GM23338 (cell line): ENCODE results near the gene TLR9. TPM values are rescaled to one million over a fixed set of nuclear protein-coding genes. Genes with fewer than 3 reads are reported as not detected.
A peak's percentile ranks its signal among the peaks of the same experiment; 100 is the strongest.

Experiments
- ATAC-seq: fragments of 200-7000 bp; cut with Tn5 transposase; 3 replicates; pipeline ENCODE4 v1.9.1; 2020
- DNase-seq: peaks from one replicate; pipeline ENCODE4 v3.0.0-alpha.2; 2015; ENCODE audit warnings: low spot score
- H2AFZ ChIP-seq: fragments of 200-600 bp; sonication (generic); 2 replicates; pipeline ENCODE4 v1.8.0; 2016; ENCODE audit warnings: antibody characterized with exemption, mild to moderate bottlenecking, moderate library complexity
- H3F3A ChIP-seq: fragments of 200-600 bp; sonication (generic); replicated peaks from 2 replicates; pipeline ENCODE4 v1.8.0; 2017; ENCODE audit warnings: antibody characterized with exemption, mixed run types, low read depth
- H3K27ac ChIP-seq: fragments of 200-600 bp; sonication (generic); 2 replicates; pipeline ENCODE4 v1.6.1; 2016; ENCODE audit warnings: low read depth
- H3K27me3 ChIP-seq: fragments of 200-600 bp; sonication (generic); 2 replicates; pipeline ENCODE4 v1.8.0; 2016; ENCODE audit warnings: mild to moderate bottlenecking, mixed run types, moderate library complexity; ENCODE audit not compliant: insufficient read depth
- H3K36me3 ChIP-seq: fragments of 200-600 bp; sonication (generic); 2 replicates; pipeline ENCODE4 v1.8.0; 2016; ENCODE audit warnings: mild to moderate bottlenecking; ENCODE audit not compliant: insufficient read depth
- H3K4me1 ChIP-seq: fragments of 200-600 bp; sonication (generic); 2 replicates; pipeline ENCODE4 v1.8.0; 2016; ENCODE audit warnings: mild to moderate bottlenecking, moderate library complexity; ENCODE audit not compliant: insufficient read depth
- H3K4me2 ChIP-seq: fragments of 200-600 bp; sonication (generic); 2 replicates; pipeline ENCODE4 v1.7.1; 2017; ENCODE audit warnings: mixed run types
- H3K4me3 ChIP-seq: fragments of 200-600 bp; sonication (generic); 2 replicates; pipeline ENCODE4 v1.6.1; 2016; ENCODE audit warnings: mixed run types
- H3K79me2 ChIP-seq: fragments of 200-600 bp; sonication (generic); replicated peaks from 2 replicates; pipeline ENCODE4 v1.8.0; 2017; ENCODE audit warnings: mild to moderate bottlenecking; ENCODE audit not compliant: insufficient read depth
- H3K9me2 ChIP-seq: fragments of 200-600 bp; sonication (generic); 2 replicates; pipeline ENCODE4 v1.8.0; 2017; ENCODE audit not compliant: insufficient read depth
- H4K20me1 ChIP-seq: fragments of 200-600 bp; sonication (generic); replicated peaks from 2 replicates; pipeline ENCODE4 v1.8.0; 2017; ENCODE audit warnings: mild to moderate bottlenecking; ENCODE audit not compliant: insufficient read depth
- H3K27ac Mint-ChIP-seq: 2 replicates; pipeline ENCODE4 v1.8.0; 2020; ENCODE audit warnings: inconsistent platforms, mild to moderate bottlenecking, moderate library complexity, mixed read lengths
- H3K27me3 Mint-ChIP-seq: 3 replicates; pipeline ENCODE4 v1.8.0; 2022; ENCODE audit warnings: low read depth, mild to moderate bottlenecking, moderate library complexity, mixed read lengths, inconsistent platforms; ENCODE audit not compliant: insufficient read depth, poor library complexity
- H3K36me3 Mint-ChIP-seq: 3 replicates; pipeline ENCODE4 v1.8.0; 2021; ENCODE audit warnings: low read depth, mild to moderate bottlenecking, inconsistent platforms, moderate library complexity, mixed read lengths
- H3K4me1 Mint-ChIP-seq: 3 replicates; pipeline ENCODE4 v1.8.0; 2020; ENCODE audit warnings: mild to moderate bottlenecking, inconsistent platforms, mixed read lengths
- H3K4me3 Mint-ChIP-seq: 3 replicates; pipeline ENCODE4 v1.8.0; 2021; ENCODE audit warnings: moderate library complexity, mild to moderate bottlenecking, inconsistent platforms, mixed read lengths
- H3K9me3 Mint-ChIP-seq: 3 replicates; pipeline ENCODE4 v1.8.0; 2020; ENCODE audit warnings: moderate library complexity, mild to moderate bottlenecking, inconsistent platforms, mixed read lengths
- ETS1 ChIP-seq: IDR thresholded peaks from 2 replicates; pipeline ENCODE4 v1.6.1; 2016; ENCODE audit warnings: antibody characterized with exemption
- EZH2 ChIP-seq: fragments of 200-600 bp; sonication (generic); IDR thresholded peaks from one replicate; pipeline ENCODE4 v1.8.0; 2017; ENCODE audit warnings: antibody characterized with exemption, mild to moderate bottlenecking, low read depth; ENCODE audit not compliant: unreplicated experiment
- EZH2phosphoT487 ChIP-seq: fragments of 200-600 bp; sonication (generic); IDR thresholded peaks from one replicate; pipeline ENCODE4 v1.8.1; 2018; ENCODE audit warnings: antibody characterized with exemption; ENCODE audit not compliant: unreplicated experiment
- NANOG ChIP-seq: IDR thresholded peaks from 2 replicates; pipeline ENCODE4 v1.6.1; 2016; ENCODE audit warnings: antibody characterized with exemption, borderline replicate concordance
- ZNF462 ChIP-seq: fragments of 250-450 bp; sonication (Bioruptor Pico); IDR thresholded peaks from 2 replicates; pipeline ENCODE4 v1.5.0; 2020; ENCODE audit warnings: mild to moderate bottlenecking, moderate library complexity
- polyA plus RNA-seq: library from polyadenylated mRNA; unstranded; fragments of >200 nt; fragmentation: Nextera tagmentation; extraction: Ambion mirVana; gene quantifications from 2 replicates; pipeline ENCODE4 v1.2.1, GENCODE V29; 2016
- total RNA-seq: library from RNA; depleted of rRNA; stranded (reverse); fragments of >200 nt; shearing (Covaris generic); gene quantifications from 2 replicates; pipeline ENCODE4 v1.2.3, GENCODE V29; 2014

The TLR9 gene
- total and polyA plus RNA-seq, 2 experiments from 2014 or later: not detected

- Histone ChIP-seq H4K20me1 (peaks cover 13% of the 10 kb centered on the region; the same call in 1 of the 2 replicates), H3K27me3 (no peaks in the 10 kb centered on the region), H3K36me3 (peaks cover 45% of the 10 kb centered on the region), H3K9me2 (no peaks in the 10 kb centered on the region), H3K4me3 (peak overlapping the region; percentile 95), H3K27ac (no peak overlapping the region), H3K4me1 (peaks cover 10% of the 10 kb centered on the region), H3K79me2 (peaks cover 12% of the 10 kb centered on the region), H2AFZ (no peak overlapping the region), H3K4me2 (peak overlapping the region; percentile 100), H3F3A (peaks cover 9% of the 10 kb centered on the region; the same call in 1 of the 2 replicates)
- no peak for TF ChIP-seq ETS1
- no peak for TF ChIP-seq ZNF462 (CRISPR knock-in tag)
- no peak for TF ChIP-seq EZH2phosphoT487
- TF ChIP-seq NANOG: no peak
- peak; percentile 12 for TF ChIP-seq EZH2
- DNase-seq (no peak), ATAC-seq (no peak)
- Mint-ChIP-seq H3K36me3 (peaks cover 37% of the 10 kb centered on the region), H3K9me3 (peaks cover 4% of the 10 kb centered on the region; the same call in 1 of the 3 replicates), H3K4me1 (peaks cover 14% of the 10 kb centered on the region), H3K27me3 (peaks cover 10% of the 10 kb centered on the region), H3K27ac (peak overlapping the region; percentile 86), H3K4me3 (peak overlapping the region; percentile 98)
These were observed 26.5 kb downstream of the TLR9 start for GRCh38 chr3:52198643-52199608.
